Measurements from ENCODE around the gene CSMD2. TPM values are rescaled to one million over a fixed set of nuclear protein-coding genes. Genes with fewer than 3 reads are reported as not detected.

CSMD2 gene
- total and polyA plus RNA-seq, 7 donors = 0.02 to 0.32 (median 0.10) TPM

GRCh38 chr1:33996281-33996680 lies 168.7 kb downstream of the CSMD2 start:
- TF ChIP-seq, protein P1, sequence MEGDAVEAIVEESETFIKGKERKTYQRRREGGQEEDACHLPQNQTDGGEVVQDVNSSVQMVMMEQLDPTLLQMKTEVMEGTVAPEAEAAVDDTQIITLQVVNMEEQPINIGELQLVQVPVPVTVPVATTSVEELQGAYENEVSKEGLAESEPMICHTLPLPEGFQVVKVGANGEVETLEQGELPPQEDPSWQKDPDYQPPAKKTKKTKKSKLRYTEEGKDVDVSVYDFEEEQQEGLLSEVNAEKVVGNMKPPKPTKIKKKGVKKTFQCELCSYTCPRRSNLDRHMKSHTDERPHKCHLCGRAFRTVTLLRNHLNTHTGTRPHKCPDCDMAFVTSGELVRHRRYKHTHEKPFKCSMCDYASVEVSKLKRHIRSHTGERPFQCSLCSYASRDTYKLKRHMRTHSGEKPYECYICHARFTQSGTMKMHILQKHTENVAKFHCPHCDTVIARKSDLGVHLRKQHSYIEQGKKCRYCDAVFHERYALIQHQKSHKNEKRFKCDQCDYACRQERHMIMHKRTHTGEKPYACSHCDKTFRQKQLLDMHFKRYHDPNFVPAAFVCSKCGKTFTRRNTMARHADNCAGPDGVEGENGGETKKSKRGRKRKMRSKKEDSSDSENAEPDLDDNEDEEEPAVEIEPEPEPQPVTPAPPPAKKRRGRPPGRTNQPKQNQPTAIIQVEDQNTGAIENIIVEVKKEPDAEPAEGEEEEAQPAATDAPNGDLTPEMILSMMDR (IDR thresholded peaks at IDR 0.05) = no peak
- intact Hi-C loops (cut with DNase I) = no loop called here
- Histone ChIP-seq H3K9me3 (no peaks in the 10 kb centered on the region), H3K27ac (no peak overlapping the region), H3K4me3 (no peak overlapping the region), H3K27me3 (ENCODE audit: insufficient read depth in 3 of 3, low read length in 2 of 3) (peaks cover 0 to 4% (median 0%) of the 10 kb centered on the region in 3 donors), H3K36me3 (ENCODE audit: insufficient read depth in 1 of 2, low read depth in 1 of 2) (no peaks in the 10 kb centered on the region), H3K4me1 (no peaks in the 10 kb centered on the region)
- ATAC-seq = no peak
- 38 to 63% (median 47%) methylated on average over 5 of the region's 5 CpGs for WGBS, 3 donors
- no peak for DNase-seq

- ATAC-seq = no peak
- Histone ChIP-seq H3K4me1 (no peaks in the 10 kb centered on the region), H3K36me3 (ENCODE audit: insufficient read depth in 1 of 2, low read depth in 1 of 2) (no peaks in the 10 kb centered on the region), H3K9me3 (no peaks in the 10 kb centered on the region), H3K4me3 (no peak overlapping the region), H3K27ac (no peak overlapping the region), H3K27me3 (ENCODE audit: insufficient read depth in 3 of 3, low read length in 2 of 3) (peaks cover 0 to 4% (median 0%) of the 10 kb centered on the region in 3 donors)
- TF ChIP-seq, protein P1 (IDR thresholded peaks at IDR 0.05) = no peak
- no peak for DNase-seq
- intact Hi-C loops (cut with DNase I) = no loop called here
- 85 to 94% (median 88%) methylated on average over 4 of the region's 4 CpGs for WGBS, 3 donors
Observed at GRCh38 chr1:33993301-33993700, 171.7 kb downstream of the CSMD2 start.

DNA sequence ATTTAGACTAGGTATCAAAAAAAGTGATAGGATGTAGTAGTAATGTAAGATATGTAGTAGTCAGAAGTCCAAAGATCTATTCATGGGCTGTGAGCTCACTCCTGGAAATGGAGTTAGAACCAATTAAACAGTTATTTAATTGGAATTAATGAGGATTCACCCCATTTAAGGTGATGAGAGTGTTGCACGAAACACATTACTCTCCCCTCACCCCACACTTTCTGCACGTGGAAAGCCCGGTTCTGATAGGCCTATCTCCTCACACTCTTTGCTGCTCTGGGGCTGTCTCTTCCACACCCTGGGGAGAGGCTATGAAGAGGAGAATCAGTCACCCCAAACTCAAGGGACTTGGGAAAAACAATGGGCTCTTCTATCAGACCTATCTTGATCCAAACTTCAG lies 174.7 kb downstream of the CSMD2 start:
- TF ChIP-seq, protein P1 (IDR thresholded peaks at IDR 0.05) = no peak
- no peaks in the 10 kb centered on the region for H3K9me3 ChIP-seq
- H3K36me3 ChIP-seq (ENCODE audit: insufficient read depth in 1 of 2, low read depth in 1 of 2) = no peaks in the 10 kb centered on the region
- DNase-seq (no peak), ATAC-seq (no peak)
- intact Hi-C loops (cut with DNase I) = no loop called here
- H3K4me1 ChIP-seq = no peaks in the 10 kb centered on the region
- H3K27ac ChIP-seq = no peak overlapping the region
- peaks cover 0 to 4% (median 0%) of the 10 kb centered on the region in 3 donors for H3K27me3 ChIP-seq (ENCODE audit: insufficient read depth in 3 of 3, low read length in 2 of 3)
- H3K4me3 ChIP-seq = no peak overlapping the region
- 75 to 85% (median 83%) methylated on average over 3 of the region's 3 CpGs for WGBS, 3 donors

DNA sequence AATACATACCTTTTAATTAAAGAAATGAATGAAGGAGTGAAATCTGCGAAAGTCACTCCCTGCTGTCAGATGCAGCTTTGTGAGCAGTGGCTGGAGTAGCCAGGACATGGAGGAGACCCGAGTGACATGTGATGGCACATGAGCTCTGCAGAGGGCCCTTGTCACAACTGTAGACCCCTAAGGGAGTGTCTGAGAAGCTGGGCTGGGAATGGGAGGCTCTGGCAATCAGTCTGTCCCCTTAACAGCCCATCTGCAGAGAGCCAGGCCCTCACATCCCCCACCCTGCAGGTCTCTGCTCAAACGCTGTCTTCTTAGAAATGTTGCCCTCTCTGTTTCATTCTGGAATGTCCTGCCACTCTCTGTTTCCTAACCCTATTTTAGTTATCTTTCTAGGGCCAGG lies 176.9 kb downstream of the CSMD2 start:
- TF ChIP-seq, protein P1 (IDR thresholded peaks at IDR 0.05) = no peak
- no peak for ATAC-seq
- no peaks in the 10 kb centered on the region for H3K36me3 ChIP-seq (ENCODE audit: insufficient read depth in 1 of 2, low read depth in 1 of 2)
- H3K4me1 ChIP-seq = no peaks in the 10 kb centered on the region
- no peak overlapping the region for H3K4me3 ChIP-seq
- intact Hi-C loops (cut with DNase I) = no loop called here
- DNase-seq = no peak
- WGBS, 3 donors = 67 to 79% (median 74%) methylated on average over 3 of the region's 3 CpGs
- no peak overlapping the region for H3K27ac ChIP-seq
- H3K9me3 ChIP-seq = no peaks in the 10 kb centered on the region
- H3K27me3 ChIP-seq (ENCODE audit: insufficient read depth in 3 of 3, low read length in 2 of 3) = peaks cover 0 to 5% (median 0%) of the 10 kb centered on the region in 3 donors

- no peak overlapping the region for H3K4me3 ChIP-seq
- ATAC-seq = peak; percentile 68 to 90 (median 82)
- intact Hi-C loops (cut with DNase I) = no loop called here
- no peaks in the 10 kb centered on the region for H3K36me3 ChIP-seq (ENCODE audit: insufficient read depth in 1 of 2, low read depth in 1 of 2)
- TF ChIP-seq, protein P1 (IDR thresholded peaks at IDR 0.05) = no peak
- no peaks in the 10 kb centered on the region for H3K9me3 ChIP-seq
- no peak overlapping the region for H3K27ac ChIP-seq
- H3K4me1 ChIP-seq = no peaks in the 10 kb centered on the region
- DNase-seq = peak; percentile 62 to 71
- WGBS, 3 donors = 44 to 64% (median 45%) methylated on average over 5 of the region's 5 CpGs
- peaks cover 0 to 10% (median 2%) of the 10 kb centered on the region in 3 donors for H3K27me3 ChIP-seq (ENCODE audit: insufficient read depth in 3 of 3, low read length in 2 of 3)
Observed at GRCh38 chr1:33986390-33987095, 178.5 kb downstream of the CSMD2 start.

All from psoas muscle (tissue), 8 donors.